GM12873 (cell line): ENCODE measurements around the gene WSCD1.

Experiments used
- CTCF ChIP-seq: IDR thresholded peaks from 2 replicates; pipeline ENCODE4 v1.5.1; 2012; ENCODE audit warnings: low read depth, mild to moderate bottlenecking, moderate library complexity, low read length, control low read depth; ENCODE audit not compliant: insufficient read depth; ENCODE audit errors: missing control alignments

The WSCD1 gene

GRCh38 chr17:6094926-6095325, 24.7 kb downstream of the WSCD1 start:
- no peak for TF ChIP-seq CTCF

GRCh38 chr17:6095501-6095900, 25.3 kb downstream of the WSCD1 start:
- TF ChIP-seq CTCF = no peak

GRCh38 chr17:6096201-6097004, 26.2 kb downstream of the WSCD1 start:
- no peak for TF ChIP-seq CTCF

- TF ChIP-seq CTCF = no peak
Measured at GRCh38 chr17:6097005-6097279, 26.8 kb downstream of the WSCD1 start.

GRCh38 chr17:6098050-6098822, 28.1 kb downstream of the WSCD1 start:
- no peak for TF ChIP-seq CTCF

GRCh38 chr17:6098823-6099180, 28.6 kb downstream of the WSCD1 start:
- no peak for TF ChIP-seq CTCF

GRCh38 chr17:6099492-6099891, 29.3 kb downstream of the WSCD1 start:
- TF ChIP-seq CTCF = no peak
